BLaER1 (cell line): ENCODE results near the gene PCCA.
A peak's percentile ranks its signal among the peaks of the same experiment; 100 is the strongest.

Experiments used
- H3K27ac ChIP-seq: shearing (Covaris generic); formaldehyde crosslinking; 2 replicates; pipeline ENCODE4 v1.8.1; 2022
- H3K27me3 ChIP-seq: shearing (Covaris generic); formaldehyde crosslinking; 2 replicates; pipeline ENCODE4 v1.8.1; 2022
- H3K36me3 ChIP-seq: shearing (Covaris generic); formaldehyde crosslinking; 2 replicates; pipeline ENCODE4 v1.8.1; 2022
- H3K4me1 ChIP-seq: shearing (Covaris generic); formaldehyde crosslinking; 2 replicates; pipeline ENCODE4 v1.8.1; 2022
- H3K4me2 ChIP-seq: shearing (Covaris generic); formaldehyde crosslinking; 2 replicates; pipeline ENCODE4 v1.8.1; 2022
- H3K4me3 ChIP-seq: shearing (Covaris generic); formaldehyde crosslinking; 2 replicates; pipeline ENCODE4 v1.8.1; 2022
- H3K9ac ChIP-seq: shearing (Covaris generic); formaldehyde crosslinking; 2 replicates; pipeline ENCODE4 v1.8.1; 2022
- H3K9me3 ChIP-seq: shearing (Covaris generic); formaldehyde crosslinking; 2 replicates; pipeline ENCODE4 v1.8.1; 2022
- H4K20me1 ChIP-seq: shearing (Covaris generic); formaldehyde crosslinking; 2 replicates; pipeline ENCODE4 v1.8.1; 2022
- Cebpa-rat ChIP-seq: shearing (Covaris generic); IDR thresholded peaks from 2 replicates; pipeline ENCODE4 v1.8.1; 2022

PCCA gene

GRCh38 chr13:100536643-100537180 is 447.8 kb downstream of the PCCA start:
- no peak overlapping the region for H3K4me3 ChIP-seq
- H3K27ac ChIP-seq: peak overlapping the region; percentile 51; the same call in 1 of the 2 replicates
- H3K9me3 ChIP-seq: peaks cover 13% of the 10 kb centered on the region
- peaks cover 86% of the 10 kb centered on the region for H3K4me1 ChIP-seq
- H3K27me3 ChIP-seq: no peaks in the 10 kb centered on the region
- H3K9ac ChIP-seq: peak overlapping the region; percentile 61
- peak overlapping the region; percentile 76 for H3K4me2 ChIP-seq
- 0 out of 2 replicates have a peak, but pooled peaks cover 7% of the 10 kb centered on the region for H3K36me3 ChIP-seq
- no peaks in the 10 kb centered on the region for H4K20me1 ChIP-seq
- no peak for TF ChIP-seq Cebpa-rat

GRCh38 chr13:100537486-100537885 is 448.6 kb downstream of the PCCA start:
- no peak for TF ChIP-seq Cebpa-rat

GRCh38 chr13:100537951-100538462 is 449.1 kb downstream of the PCCA start:
- H3K36me3 ChIP-seq: no peaks in the 10 kb centered on the region
- H3K9me3 ChIP-seq: peaks cover 3% of the 10 kb centered on the region; the same call in 1 of the 2 replicates
- H3K4me2 ChIP-seq: peak overlapping the region; percentile 76
- no peak for TF ChIP-seq Cebpa-rat
- no peak overlapping the region; the same call in 1 of the 2 replicates for H3K9ac ChIP-seq
- H3K27ac ChIP-seq: no peak overlapping the region; the same call in 1 of the 2 replicates
- peaks cover 93% of the 10 kb centered on the region for H3K4me1 ChIP-seq
- H3K4me3 ChIP-seq: no peak overlapping the region; the same call in 1 of the 2 replicates
- H4K20me1 ChIP-seq: no peaks in the 10 kb centered on the region
- H3K27me3 ChIP-seq: no peaks in the 10 kb centered on the region

More at GRCh38 chr13:100537486-100537885, 448.6 kb downstream of the PCCA start:
- peaks cover 6% of the 10 kb centered on the region for H3K9me3 ChIP-seq
- no peaks in the 10 kb centered on the region for H4K20me1 ChIP-seq
- 0 out of 2 replicates have a peak, but pooled peaks cover under 1% of the 10 kb centered on the region for H3K36me3 ChIP-seq
- H3K27ac ChIP-seq: peak overlapping the region; percentile 51; the same call in 1 of the 2 replicates
- H3K4me1 ChIP-seq: peaks cover 93% of the 10 kb centered on the region
- no peak overlapping the region for H3K4me3 ChIP-seq
- H3K9ac ChIP-seq: peak overlapping the region; percentile 61; the same call in 1 of the 2 replicates
- H3K27me3 ChIP-seq: no peaks in the 10 kb centered on the region
- peak overlapping the region; percentile 76 for H3K4me2 ChIP-seq

- peak overlapping the region; percentile 93 for H3K4me2 ChIP-seq
- H3K4me3 ChIP-seq: no peak overlapping the region
- peaks cover 93% of the 10 kb centered on the region for H3K4me1 ChIP-seq
- H4K20me1 ChIP-seq: no peaks in the 10 kb centered on the region
- peaks cover 3% of the 10 kb centered on the region; the same call in 1 of the 2 replicates for H3K9me3 ChIP-seq
- no peaks in the 10 kb centered on the region for H3K27me3 ChIP-seq
- H3K36me3 ChIP-seq: no peaks in the 10 kb centered on the region
- no peak for TF ChIP-seq Cebpa-rat
- H3K27ac ChIP-seq: no peak overlapping the region
- no peak overlapping the region for H3K9ac ChIP-seq
These were observed 451.7 kb downstream of the PCCA start for GRCh38 chr13:100540621-100541020.

- H3K4me2 ChIP-seq: peak overlapping the region; percentile 93
- no peak overlapping the region for H3K9ac ChIP-seq
- TF ChIP-seq Cebpa-rat: no peak
- H3K36me3 ChIP-seq: no peaks in the 10 kb centered on the region
- peaks cover 3% of the 10 kb centered on the region; the same call in 1 of the 2 replicates for H3K9me3 ChIP-seq
- no peak overlapping the region for H3K4me3 ChIP-seq
- H3K4me1 ChIP-seq: peaks cover 78% of the 10 kb centered on the region
- no peak overlapping the region for H3K27ac ChIP-seq
- H4K20me1 ChIP-seq: no peaks in the 10 kb centered on the region
- H3K27me3 ChIP-seq: no peaks in the 10 kb centered on the region
These were observed 453.3 kb downstream of the PCCA start for GRCh38 chr13:100541897-100542825.

- H3K4me2 ChIP-seq: peak overlapping the region; percentile 93
These were observed 453.9 kb downstream of the PCCA start for GRCh38 chr13:100542826-100543156.

GRCh38 chr13:100543872-100544602 is 455.1 kb downstream of the PCCA start:
- Histone ChIP-seq H3K36me3 (no peaks in the 10 kb centered on the region), H3K27me3 (no peaks in the 10 kb centered on the region), H3K27ac (peak overlapping the region; percentile 69), H3K4me3 (peak overlapping the region; percentile 52), H3K9ac (0 out of 2 replicates have a peak overlapping the region, but pooled peaks have one; percentile 47), H3K9me3 (peaks cover 3% of the 10 kb centered on the region; the same call in 1 of the 2 replicates), H3K4me2 (peak overlapping the region; percentile 93), H3K4me1 (peaks cover 59% of the 10 kb centered on the region), H4K20me1 (no peaks in the 10 kb centered on the region)
- no peak for TF ChIP-seq Cebpa-rat

More at GRCh38 chr13:100542826-100543156, 453.9 kb downstream of the PCCA start:
- Histone ChIP-seq H3K9me3 (peaks cover 3% of the 10 kb centered on the region; the same call in 1 of the 2 replicates), H3K27ac (no peak overlapping the region), H3K4me3 (no peak overlapping the region), H3K9ac (no peak overlapping the region), H4K20me1 (no peaks in the 10 kb centered on the region), H3K4me1 (peaks cover 72% of the 10 kb centered on the region), H3K27me3 (no peaks in the 10 kb centered on the region), H3K36me3 (no peaks in the 10 kb centered on the region)
- TF ChIP-seq Cebpa-rat: no peak

GRCh38 chr13:100544866-100545683 is 456.2 kb downstream of the PCCA start:
- Histone ChIP-seq H3K4me1 (peaks cover 55% of the 10 kb centered on the region), H3K27ac (no peak overlapping the region; the same call in 1 of the 2 replicates), H3K4me2 (peak overlapping the region; percentile 93; the same call in 1 of the 2 replicates), H3K27me3 (no peaks in the 10 kb centered on the region), H3K9me3 (0 out of 2 replicates have a peak, but pooled peaks cover 3% of the 10 kb centered on the region), H3K9ac (no peak overlapping the region), H3K4me3 (no peak overlapping the region), H4K20me1 (no peaks in the 10 kb centered on the region), H3K36me3 (no peaks in the 10 kb centered on the region)
- TF ChIP-seq Cebpa-rat: no peak
